ENCODE results near the gene DRAXIN.

Gene DRAXIN

GRCh38 chr1:11654939-11655808 is 36.3 kb upstream of the DRAXIN start:
- DNase-seq (ENCODE audit: low read depth in 2 of 2, low spot score in 1 of 2), result no peak

GRCh38 chr1:11657654-11658053 is 33.9 kb upstream of the DRAXIN start:
- no peak for DNase-seq (ENCODE audit: low read depth in 2 of 2, low spot score in 1 of 2)

DNA sequence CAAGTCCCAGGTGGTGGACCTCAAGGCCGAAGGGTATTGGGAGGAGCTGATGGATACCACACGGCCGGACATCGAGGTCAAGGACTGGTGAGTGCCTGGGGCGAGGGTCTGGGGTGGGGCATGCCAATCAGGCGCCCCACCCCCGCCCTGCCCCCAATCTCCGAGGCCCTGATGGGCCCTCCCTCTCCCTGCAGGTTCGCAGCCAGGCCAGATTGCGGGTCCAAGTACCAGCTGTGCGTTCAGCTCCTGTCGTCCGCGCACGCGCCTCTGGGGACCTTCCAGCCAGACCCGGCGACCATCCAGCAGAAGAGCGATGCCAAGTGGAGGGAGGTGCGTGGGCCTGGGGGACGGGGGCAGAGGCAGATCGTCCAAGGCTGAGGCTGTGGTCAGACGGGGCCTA is 33.0 kb upstream of the DRAXIN start:
- DNase-seq (ENCODE audit: low read depth in 2 of 2, low spot score in 1 of 2), result no peak

DNA sequence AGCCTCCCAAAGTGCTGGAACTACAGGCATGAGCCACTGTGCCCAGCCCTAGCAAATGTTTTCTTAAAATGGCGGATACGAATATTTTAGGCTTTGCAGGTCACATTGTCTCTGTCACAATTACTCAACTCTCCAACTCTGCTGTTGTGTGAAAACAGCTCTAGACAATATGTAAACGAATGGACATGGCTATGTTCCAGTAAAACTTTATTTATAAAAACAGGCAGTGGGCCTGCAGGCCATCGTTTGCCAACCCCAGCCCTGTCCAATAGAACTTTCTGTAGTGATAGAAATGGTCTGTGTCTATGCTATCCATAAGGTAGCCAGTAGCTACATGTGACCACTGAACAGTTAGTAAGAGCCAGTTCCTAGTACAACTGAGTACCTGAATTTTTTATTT is 31.8 kb upstream of the DRAXIN start:
- DNase-seq (ENCODE audit: low read depth in 2 of 2, low spot score in 1 of 2), result no peak

- no peak for DNase-seq (ENCODE audit: low read depth in 2 of 2, low spot score in 1 of 2)
Measured at GRCh38 chr1:11661103-11661502, 30.4 kb upstream of the DRAXIN start.

DNA sequence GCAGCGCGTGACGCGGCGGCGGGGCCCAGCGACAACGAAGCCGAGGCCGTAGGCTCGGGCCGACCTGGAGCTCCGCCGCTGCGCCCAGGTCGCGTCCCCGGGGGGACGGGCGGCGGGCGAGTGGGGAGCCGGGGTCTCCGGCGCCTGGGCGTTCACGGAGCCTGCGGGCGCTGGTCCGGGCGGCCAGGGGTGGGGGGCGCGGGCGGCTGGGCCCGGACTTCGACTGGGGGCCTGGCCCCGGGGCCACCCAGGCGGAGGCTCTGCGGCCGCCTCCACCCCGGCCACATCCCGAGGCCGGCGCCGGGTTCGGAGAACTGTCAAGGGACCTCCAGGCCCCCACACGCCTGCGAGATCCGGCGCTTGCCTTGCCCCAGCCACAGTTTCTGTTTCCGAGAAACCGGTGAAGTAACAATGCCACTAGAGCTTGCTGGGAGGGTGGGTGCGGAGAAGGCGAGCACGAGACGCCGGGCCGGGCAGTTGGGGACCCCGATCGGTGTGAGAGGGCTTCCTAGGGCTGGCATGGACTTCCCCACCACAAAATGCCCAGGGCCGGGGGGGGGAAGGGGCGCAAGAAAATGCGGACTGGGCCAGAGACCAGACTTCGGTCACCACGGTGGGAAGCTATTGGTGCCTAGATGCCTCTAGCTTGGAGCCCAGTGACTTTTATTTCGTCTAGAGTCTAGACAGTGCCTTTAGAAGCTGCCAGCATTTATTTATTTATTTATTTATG is 27.0 kb upstream of the DRAXIN start:
- DNase-seq (ENCODE audit: low read depth in 2 of 2, low spot score in 1 of 2), result peak; percentile 41 to 48

- no peak for DNase-seq (ENCODE audit: low read depth in 2 of 2, low spot score in 1 of 2)
Measured at GRCh38 chr1:11668516-11668915, 23.0 kb upstream of the DRAXIN start.

DNA sequence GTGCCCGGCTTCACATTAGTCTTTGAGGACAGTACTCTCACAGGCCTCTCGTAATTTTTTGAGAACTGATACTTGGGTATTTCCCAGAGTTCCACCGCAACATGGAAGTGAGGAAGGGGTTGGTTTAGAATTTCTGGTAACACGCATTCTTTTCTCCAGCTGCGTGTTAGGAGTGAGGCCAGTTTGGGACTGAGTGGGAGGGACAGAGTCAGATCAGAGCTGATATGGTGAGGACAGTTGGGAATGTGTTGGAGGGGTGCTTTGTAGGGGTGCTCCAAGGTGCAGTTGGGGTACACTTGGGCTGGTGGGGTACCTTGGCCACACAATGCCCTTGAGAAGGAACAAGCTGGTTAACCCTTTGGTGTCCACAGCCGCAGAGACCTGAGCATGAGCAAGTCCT is 20.8 kb upstream of the DRAXIN start:
- DNase-seq (ENCODE audit: low read depth in 2 of 2, low spot score in 1 of 2), result no peak

- no peak for DNase-seq (ENCODE audit: low read depth in 2 of 2, low spot score in 1 of 2)
Measured at GRCh38 chr1:11671205-11671543, 20.3 kb upstream of the DRAXIN start.

DNA sequence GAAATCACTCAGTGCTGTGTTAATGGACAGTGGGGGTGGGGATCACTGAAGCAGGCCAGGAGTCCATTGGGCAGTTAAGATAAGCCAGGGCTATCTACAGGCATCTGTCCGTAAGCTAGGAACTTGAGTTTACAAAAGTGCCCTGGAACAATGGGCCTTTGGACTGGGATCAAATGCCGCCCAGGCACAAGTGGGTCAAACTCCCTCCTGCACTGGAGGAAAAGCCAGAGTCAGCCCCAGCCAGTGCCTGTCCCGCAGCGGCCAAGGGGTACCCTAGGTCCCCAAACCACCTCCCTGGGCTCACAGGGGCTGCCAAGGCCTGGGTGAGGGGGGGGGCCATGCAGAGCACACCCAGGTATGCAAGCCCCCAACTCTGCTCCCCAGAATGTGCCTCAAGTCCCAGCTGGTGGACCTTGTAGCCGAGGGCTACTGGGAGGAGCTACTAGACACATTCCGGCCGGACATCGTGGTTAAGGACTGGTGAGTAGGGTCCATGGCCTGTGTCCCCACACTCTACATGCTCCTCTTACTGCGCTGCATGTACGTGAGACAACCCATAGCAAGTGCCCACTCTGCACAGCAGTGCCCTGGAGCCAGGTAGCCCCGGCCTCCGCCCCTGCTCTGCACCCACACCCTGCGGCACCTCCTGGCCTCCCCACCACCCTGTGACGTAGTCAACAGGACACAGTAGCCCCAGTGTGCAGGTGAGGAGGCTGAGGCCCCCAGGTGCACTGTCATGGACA is 19.8 kb upstream of the DRAXIN start:
- no peak for DNase-seq (ENCODE audit: low read depth in 2 of 2, low spot score in 1 of 2)

- DNase-seq (ENCODE audit: low read depth in 2 of 2, low spot score in 1 of 2), result no peak
Measured at GRCh38 chr1:11673089-11673769, 18.3 kb upstream of the DRAXIN start.

DNA sequence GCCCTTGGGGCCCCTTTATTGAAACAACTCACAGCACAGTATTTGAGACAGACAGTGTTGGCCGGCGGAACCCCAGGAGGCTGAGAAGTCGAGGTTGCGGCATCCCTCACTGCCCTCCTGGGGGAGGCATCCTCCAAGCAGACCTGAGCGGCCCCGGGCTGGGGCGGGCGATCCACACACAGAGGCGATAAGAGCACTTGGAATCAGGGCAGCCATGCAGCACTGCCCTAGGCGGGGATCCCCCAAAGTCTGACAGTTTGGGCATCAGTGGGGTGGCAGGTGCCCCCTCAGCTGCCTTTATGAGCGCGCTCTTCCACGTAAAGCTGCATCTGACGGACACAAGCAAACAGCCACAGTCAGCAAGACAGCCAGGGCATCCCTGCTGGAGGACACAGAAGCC is 17.0 kb upstream of the DRAXIN start:
- DNase-seq (ENCODE audit: low read depth in 2 of 2, low spot score in 1 of 2), result no peak

DNA sequence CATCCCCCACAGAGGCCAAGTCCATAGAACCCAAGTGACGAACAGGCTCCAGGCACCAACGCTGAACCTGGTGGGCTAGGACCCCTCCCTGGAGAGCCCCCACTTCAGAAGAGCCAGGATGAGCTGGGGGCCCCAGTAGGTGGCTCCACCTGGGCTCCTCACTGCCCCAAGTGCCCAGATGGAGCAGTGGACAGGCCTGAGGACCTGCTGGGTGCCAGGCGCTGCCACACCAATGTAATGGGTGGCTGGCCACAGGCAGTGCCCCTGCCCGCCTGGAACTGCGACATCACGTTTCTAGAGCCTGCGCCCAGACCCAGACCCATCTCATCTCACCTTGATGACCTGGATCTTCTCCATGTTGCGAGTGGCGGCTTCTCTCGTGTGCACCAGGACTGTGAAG is 16.2 kb upstream of the DRAXIN start:
- DNase-seq (ENCODE audit: low read depth in 2 of 2, low spot score in 1 of 2), result no peak

DNA sequence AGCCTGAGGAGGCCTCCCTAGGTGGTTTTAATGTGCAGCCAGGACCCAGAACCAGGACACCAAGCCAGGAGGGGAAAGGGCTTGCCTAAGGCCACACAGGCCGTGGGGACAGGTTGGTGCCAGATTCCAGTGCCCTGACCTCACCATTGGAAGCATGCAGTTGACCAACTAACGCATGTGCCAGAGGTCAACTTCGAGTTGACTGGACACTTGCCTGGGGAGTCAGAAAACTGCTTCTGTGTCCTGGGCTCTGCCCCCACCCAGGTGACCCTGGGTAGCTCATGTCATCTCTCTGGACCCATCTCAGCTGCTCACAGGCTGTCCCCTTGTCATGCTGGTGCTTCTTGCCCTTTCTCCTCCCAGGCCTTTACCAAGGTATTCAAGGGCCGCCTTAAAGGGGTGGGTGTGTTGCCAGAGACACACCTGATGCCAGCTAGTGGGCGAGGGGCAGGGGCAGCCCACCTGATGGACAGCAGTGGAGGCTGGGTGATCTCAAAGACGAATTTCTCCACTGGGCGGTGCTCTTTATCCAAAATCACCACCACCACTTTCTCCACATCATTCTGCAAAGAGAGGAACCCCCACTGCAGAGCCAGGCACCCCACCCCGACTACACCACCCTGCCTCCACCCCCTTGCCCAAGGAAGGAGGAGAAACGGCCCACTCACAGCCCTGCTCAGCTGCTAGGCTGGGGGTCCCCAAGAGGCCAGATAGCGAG is 15.0 kb upstream of the DRAXIN start:
- DNase-seq (ENCODE audit: low read depth in 2 of 2, low spot score in 1 of 2), result no peak

GRCh38 chr1:11678442-11678841 is 13.1 kb upstream of the DRAXIN start:
- DNase-seq (ENCODE audit: low read depth in 2 of 2, low spot score in 1 of 2), result no peak

DNA sequence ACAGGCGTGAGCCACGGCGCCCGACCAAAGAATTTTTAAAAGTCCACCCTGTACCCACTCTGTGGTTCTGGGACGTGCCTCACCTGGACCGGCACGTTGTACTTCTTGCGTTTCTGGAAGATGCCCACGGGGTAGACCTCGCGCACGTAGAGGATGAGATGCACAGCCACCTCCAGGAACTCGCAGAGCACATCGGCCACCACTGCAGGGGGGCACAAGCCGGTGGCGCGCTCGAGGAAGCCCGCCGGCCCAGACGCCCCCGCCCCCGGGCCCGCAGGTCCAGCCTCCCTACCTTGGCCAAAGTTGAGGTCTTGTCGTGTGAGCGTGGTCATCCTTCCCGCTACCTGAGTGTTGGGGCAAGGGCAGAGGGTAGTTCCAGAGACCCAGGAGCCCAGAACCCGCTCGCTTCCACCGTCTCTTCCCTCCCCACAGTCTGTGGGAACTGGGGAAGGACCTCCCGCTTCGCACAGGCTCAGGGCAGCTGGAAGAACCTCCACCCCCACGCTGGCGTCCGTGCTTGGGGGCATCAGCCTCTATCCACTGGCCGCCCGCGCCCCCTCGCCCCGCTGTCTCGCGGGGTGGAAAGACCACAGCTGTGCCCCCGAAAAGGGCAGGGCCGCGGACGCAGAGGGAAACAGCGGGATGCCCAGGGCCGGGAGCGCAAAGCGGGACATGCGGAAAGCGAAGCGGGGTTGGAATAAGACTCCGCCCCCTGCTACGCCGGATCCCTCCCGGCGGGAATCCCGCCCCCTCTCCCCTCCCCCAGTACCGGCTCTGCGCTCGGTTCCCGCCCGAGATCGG is 11.0 kb upstream of the DRAXIN start:
- DNase-seq (ENCODE audit: low read depth in 2 of 2, low spot score in 1 of 2), result no peak

DNA sequence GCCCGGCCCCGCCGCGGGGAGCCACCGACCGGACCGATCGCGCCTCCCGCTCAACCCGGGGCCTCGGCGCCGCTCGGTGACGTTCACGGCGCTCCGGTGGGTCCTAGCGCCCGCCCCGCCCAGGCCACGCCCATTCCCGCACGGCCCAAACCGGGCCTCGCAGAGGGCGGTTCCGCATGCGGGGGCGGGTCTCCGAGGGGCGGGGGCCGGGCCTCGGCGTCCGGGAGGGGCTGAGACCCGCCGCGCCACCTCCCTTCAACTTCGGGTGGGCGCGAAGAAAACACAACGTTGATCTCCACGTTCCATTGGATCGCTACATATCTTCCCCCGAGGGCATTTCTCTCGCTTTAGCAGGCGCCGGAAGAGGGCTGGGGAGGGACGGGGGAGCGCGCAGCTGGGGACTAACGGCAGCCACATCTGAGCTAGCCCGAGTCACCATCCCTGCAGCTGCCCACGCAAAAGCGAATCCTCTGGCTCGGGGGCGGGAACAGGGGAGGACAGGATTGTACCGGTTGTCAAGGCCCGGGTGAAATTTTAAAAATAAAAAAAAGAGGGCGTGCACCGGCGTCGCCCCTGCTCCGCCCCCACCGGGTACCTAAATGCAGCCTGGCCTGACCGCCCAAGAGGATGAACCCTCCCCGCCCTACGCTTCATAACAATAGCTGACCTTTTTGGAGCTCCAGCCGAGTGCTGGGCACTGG is 10.3 kb upstream of the DRAXIN start, which contains the start of gene MAD2L2:
MAD2L2 (minus strand) TSS at position 78 of the 701 bp plus-strand sequence. CDS start 547 bp downstream, outside the sequence.
- DNase-seq (ENCODE audit: low read depth in 2 of 2, low spot score in 1 of 2), result peak; percentile 72 to 81

DNA sequence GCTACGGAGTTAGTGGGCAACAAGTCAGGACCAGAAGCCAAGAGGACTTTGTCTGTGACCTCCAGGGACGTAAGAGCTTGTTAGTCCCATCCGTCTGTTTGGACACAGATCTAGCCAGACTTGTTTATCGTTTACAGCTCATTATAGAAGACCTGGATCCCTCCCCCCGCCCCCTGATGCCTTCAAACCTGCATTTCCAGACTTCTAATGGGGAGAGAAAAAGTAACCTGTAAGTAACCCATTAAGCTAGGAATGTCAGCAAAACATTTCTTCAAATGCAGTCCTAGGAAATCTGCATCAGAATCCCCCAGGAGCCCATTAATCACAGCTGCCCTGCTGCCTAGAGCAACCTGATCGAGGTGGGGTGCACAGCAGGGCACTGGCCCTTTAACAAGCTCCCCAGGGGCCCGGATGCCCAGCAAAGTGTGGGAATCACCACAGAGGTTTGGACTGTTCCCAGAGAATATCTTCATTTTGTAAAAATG is 9.2 kb upstream of the DRAXIN start:
- no peak for DNase-seq (ENCODE audit: low read depth in 2 of 2, low spot score in 1 of 2)

- no peak for DNase-seq (ENCODE audit: low read depth in 2 of 2, low spot score in 1 of 2)
Measured at GRCh38 chr1:11682799-11683198, 8.7 kb upstream of the DRAXIN start.

All from stimulated activated CD8-positive, alpha-beta memory T cell treated with anti-CD3 and anti-CD28 coated beads, Interleukin-4, amount 100 ng/mL, for 4 hours (primary cell).